Measurements from ENCODE around the gene AFF2.

AFF2 gene

GRCh38 chrX:148536961-148537360 is 36.5 kb downstream of the AFF2 start:
- no peak for DNase-seq (ENCODE audit: low spot score)

- no peak for DNase-seq (ENCODE audit: low spot score)
These were observed 37.3 kb downstream of the AFF2 start for GRCh38 chrX:148537556-148538182.

- DNase-seq (ENCODE audit: low spot score): no peak
These were observed 38.2 kb downstream of the AFF2 start for GRCh38 chrX:148538582-148538981.

- DNase-seq (ENCODE audit: low spot score): no peak
These were observed 39.7 kb downstream of the AFF2 start for GRCh38 chrX:148540114-148540513.

- DNase-seq (ENCODE audit: low spot score): no peak
These were observed 40.5 kb downstream of the AFF2 start for GRCh38 chrX:148540671-148541583.

- DNase-seq (ENCODE audit: low spot score): peak; percentile 24
These were observed 41.1 kb downstream of the AFF2 start for GRCh38 chrX:148541584-148541940.

- peak; percentile 39 for DNase-seq (ENCODE audit: low spot score)
These were observed 42.3 kb downstream of the AFF2 start for GRCh38 chrX:148542481-148543255.

GRCh38 chrX:148552775-148553174 is 52.4 kb downstream of the AFF2 start:
- peak; percentile 30 for DNase-seq (ENCODE audit: low spot score)

- DNase-seq (ENCODE audit: low spot score): no peak
These were observed 54.7 kb downstream of the AFF2 start for GRCh38 chrX:148555101-148555500.

GRCh38 chrX:148555571-148556243 is 55.3 kb downstream of the AFF2 start:
- no peak for DNase-seq (ENCODE audit: low spot score)

- DNase-seq (ENCODE audit: low spot score): no peak
These were observed 56.1 kb downstream of the AFF2 start for GRCh38 chrX:148556498-148556897.

- DNase-seq (ENCODE audit: low spot score): no peak
These were observed 62.4 kb downstream of the AFF2 start for GRCh38 chrX:148562846-148563245.

- DNase-seq (ENCODE audit: low spot score): no peak
These were observed 66.8 kb downstream of the AFF2 start for GRCh38 chrX:148567229-148567628.

GRCh38 chrX:148567779-148568178 is 67.4 kb downstream of the AFF2 start:
- no peak for DNase-seq (ENCODE audit: low spot score)

GRCh38 chrX:148568763-148569162 is 68.3 kb downstream of the AFF2 start:
- no peak for DNase-seq (ENCODE audit: low spot score)

- DNase-seq (ENCODE audit: low spot score): no peak
These were observed 71.9 kb downstream of the AFF2 start for GRCh38 chrX:148572337-148572736.

GRCh38 chrX:148573119-148573518 is 72.7 kb downstream of the AFF2 start:
- DNase-seq (ENCODE audit: low spot score): peak; percentile 37

- peak; percentile 65 for DNase-seq (ENCODE audit: low spot score)
These were observed 74.0 kb downstream of the AFF2 start for GRCh38 chrX:148574237-148574973.

- no peak for DNase-seq (ENCODE audit: low spot score)
These were observed 76.0 kb downstream of the AFF2 start for GRCh38 chrX:148576396-148576795.

GRCh38 chrX:148577741-148578140 is 77.3 kb downstream of the AFF2 start:
- no peak for DNase-seq (ENCODE audit: low spot score)

GRCh38 chrX:148580016-148580415 is 79.6 kb downstream of the AFF2 start:
- no peak for DNase-seq (ENCODE audit: low spot score)
